Stimulated activated CD8-positive, alpha-beta memory T cell treated with anti-CD3 and anti-CD28 coated beads, Interleukin-15, amount 100 ng/mL, for 1 hour (primary cell): ENCODE data around the gene TSR1.

ENCODE experiments used
- DNase-seq: peaks from one replicate; pipeline ENCODE4 v3.0.0-alpha.2; 2020; ENCODE audit warnings: low read depth

TSR1 gene

GRCh38 chr17:2336215-2336851 lies at the start of gene TSR1:
Gene TSR1, minus strand, starts transcription at chr17:2336457. Its CDS starts 30 bp downstream, at chr17:2336427.
- DNase-seq = peak; percentile 72

DNA sequence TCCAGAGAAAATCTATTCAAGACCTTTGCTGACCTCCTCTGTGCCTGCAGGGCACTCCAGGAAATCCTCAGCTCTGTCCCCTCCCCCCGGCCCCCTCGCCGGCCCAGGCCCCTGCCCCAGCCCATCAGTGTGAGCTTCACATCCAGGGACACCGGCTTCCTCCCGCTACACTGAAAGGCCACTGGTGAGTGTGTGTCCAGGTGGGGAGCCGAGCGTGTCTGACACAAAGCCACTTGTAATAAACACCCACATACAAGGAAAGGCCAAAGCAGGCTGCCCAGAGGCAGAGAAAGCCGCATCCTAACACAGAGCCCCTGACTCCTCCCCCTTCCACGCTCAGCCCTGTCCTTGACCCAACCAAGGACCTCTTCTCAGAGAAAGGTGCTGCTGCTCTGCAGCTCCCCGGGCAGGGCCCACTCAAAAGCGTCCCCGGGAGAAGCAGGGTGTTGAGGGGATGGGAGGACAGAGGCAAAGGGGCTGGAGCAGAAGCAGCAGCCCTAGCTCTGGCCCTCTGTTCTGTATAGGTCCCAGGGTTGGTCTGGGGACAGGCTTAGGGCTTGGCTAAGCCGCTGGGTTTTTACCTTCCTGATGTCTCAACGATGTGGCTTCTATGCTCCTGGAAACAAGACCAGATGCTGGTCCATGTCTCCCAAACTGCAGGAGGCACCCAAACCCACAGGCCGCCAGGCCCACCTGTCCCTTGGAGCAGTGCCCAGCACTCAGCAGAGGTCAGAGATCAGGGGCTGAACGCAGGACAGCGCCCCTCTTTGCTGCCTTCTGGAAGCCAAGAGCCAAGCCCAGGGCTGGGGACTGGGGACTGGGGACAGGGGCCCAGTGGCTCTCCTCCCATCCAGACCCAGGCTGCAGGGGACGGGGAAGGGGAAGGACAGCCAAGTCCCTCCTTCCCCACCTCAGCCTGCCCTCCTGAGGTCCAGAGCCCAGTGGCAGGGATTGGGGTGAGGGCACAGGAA lies 49.3 kb upstream of the TSR1 start:
- no peak for DNase-seq

DNA sequence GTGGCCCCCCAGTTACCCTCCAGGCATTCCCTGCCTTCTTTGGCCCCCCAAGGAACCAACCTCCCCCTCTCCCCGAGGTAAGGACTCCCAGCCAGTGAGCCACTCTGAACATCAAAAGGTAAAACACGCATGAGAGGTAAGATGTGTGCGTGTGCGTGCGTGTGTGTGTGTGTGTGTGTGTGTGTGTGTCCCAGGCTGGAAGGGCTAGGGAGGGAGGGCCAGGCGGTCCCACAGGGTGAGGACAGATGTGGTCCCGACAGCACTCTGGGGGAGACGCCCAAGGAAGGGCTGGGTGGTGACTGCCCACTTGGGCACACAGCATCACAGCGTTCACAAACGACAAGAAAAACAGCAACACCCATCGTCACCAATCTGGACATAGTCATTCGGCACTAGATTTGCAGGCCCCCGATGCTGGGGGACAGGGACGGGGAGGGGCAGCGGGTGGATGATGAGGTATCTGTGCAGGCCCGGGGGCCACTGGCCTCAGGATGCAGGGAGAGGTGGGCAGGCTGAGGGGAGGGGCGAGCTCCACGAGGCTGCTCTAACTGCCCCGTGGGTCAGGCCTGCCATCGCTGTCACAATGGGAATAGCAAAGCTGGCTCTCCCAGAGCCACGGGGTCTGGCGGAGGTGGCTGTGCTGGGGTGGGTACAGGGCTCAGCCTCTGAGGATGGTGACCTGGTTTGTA lies 48.3 kb upstream of the TSR1 start:
- no peak for DNase-seq

GRCh38 chr17:2383628-2384167 lies 47.4 kb upstream of the TSR1 start:
- DNase-seq = no peak

DNA sequence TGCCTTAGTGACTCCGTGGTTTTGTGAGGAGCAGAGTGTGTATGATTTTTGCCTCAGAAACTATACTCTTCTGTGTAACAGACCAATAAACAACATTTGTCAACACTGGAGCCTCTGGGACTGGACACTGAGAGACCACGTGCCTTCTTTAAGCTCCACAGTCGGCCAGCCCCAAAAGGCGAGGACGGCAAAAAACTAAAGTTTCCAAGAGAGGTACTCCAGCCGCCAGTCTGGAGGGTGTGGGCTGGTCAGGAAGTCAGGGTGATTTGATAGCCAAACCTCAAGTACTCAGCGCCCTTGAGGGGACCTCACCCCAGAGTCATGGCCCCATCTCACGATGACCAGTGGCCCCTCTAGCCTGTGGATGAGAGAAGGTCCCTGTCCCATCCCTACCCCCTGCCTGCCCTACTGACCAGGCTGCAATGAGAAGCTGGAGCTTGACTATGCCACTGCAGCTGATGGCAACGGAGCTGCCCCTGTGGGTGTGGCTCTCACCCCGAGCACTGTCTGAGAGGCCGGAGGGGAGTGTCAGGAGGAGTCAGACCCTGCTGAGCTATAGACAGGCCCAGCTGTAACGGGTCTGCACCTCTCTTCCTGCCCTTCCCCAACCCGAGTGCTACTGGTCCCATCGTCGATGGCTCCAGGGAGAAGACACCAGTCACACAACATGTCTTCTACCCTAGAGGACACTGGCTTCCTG lies 44.8 kb upstream of the TSR1 start:
- no peak for DNase-seq

DNA sequence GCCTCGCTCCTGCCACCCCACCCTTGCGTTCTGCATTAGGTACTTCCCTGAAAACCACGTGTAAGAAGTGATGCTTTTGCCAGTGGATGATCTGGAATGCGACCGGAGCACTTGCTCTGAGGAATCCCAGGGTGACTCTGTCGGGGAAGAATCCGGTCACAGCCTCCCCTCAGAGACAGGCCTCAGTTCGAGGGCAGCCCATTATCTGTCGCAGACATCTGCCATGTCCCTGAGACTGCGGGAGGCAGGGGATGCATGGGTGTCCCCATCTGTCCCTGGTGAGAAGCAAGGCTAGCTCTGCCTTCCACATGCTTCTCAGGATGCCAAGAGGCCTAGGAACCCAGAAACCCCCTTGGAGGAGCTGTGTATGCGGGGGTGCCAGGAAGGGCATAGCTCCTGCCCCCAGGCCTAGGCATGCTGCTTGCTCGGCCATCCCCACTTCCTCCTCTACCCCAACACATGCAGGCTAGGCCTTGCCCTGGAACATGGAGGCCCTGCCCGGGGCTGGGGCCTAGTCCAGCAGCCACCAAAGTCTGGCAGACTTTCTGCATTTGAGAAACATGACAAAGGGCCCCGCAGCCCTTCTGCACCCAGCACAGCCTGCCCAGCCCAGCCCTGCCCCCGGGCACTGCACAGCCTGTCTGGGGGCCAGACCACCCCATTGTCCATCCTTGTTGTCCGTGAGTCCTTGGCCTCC lies 44.1 kb upstream of the TSR1 start:
- DNase-seq = no peak

DNA sequence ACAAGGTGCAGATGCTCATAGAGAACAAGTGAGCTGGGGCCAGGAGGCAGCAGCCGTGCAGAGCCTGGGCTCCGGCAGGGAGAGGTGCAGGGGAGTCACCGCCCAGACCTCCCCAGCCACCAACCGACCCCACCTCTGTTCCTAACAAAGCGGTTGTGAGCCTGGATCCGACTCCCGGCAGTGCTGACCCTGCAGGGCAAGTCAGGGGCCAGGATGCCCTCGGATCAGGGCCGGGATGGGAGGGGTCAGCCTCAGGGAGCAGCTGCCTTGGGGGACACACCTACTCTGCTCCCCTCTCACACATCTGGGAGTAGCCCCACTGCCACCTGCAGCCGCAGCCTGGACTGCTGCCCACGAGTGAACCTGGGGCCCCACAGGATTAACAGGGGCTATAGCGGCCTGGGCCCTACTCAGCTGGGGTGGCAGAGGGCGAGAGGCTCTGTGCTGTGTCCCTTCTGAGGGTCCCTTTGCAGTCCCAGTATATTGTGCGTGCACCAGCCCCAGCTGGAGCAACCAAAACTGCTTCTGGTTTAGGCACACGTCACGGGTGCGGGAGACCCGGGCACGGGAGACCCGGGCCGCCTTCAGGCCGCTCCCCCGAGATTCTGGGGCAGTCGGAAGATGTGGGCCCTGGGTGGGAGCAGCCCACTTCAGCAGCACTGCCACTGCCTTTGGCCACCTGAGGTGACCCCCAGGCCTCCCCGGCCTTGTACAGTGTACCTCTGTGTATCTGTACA lies 43.4 kb upstream of the TSR1 start:
- no peak for DNase-seq

- DNase-seq = no peak
Observed at GRCh38 chr17:2378905-2379304, 42.6 kb upstream of the TSR1 start.

DNA sequence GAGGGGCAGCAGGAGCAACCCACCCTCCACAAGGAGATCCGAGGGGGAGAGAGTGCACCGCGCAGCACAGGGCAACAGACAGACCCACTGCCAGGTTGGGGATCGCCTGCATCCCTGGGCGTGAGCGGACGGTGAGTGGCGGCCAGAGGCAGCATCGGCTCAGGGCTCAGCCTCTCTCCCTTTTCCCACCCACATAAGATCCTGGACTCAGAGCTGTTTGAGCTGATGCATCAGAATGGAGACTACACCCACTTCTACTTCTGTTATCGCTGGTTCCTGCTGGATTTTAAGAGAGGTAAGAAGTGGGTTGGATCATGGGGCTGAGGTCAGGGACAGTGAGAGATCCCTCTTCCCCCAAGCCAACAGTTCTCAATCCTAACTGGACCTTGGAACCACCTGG lies 41.4 kb upstream of the TSR1 start:
- no peak for DNase-seq

DNA sequence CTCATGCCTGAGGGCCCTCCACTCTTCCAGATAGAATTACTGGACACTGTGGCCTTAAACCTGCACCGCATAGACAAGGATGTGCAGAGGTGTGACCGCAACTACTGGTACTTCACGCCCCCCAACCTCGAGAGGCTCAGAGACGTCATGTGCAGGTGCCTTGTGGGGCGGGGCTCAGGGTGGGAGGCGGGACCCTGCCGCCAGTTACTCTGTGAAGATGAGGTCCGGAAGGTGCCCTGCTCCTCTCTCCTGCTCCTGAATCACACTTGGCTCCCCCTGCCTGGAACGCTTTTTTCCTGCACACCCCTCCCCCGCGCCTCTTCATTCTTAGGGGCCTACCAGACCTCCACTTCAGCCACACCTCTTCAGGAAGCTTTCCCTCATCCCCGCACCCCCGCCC lies 39.9 kb upstream of the TSR1 start:
- no peak for DNase-seq

- DNase-seq = no peak
Observed at GRCh38 chr17:2375406-2375805, 39.1 kb upstream of the TSR1 start.

GRCh38 chr17:2374549-2375285 lies 38.5 kb upstream of the TSR1 start:
- no peak for DNase-seq

DNA sequence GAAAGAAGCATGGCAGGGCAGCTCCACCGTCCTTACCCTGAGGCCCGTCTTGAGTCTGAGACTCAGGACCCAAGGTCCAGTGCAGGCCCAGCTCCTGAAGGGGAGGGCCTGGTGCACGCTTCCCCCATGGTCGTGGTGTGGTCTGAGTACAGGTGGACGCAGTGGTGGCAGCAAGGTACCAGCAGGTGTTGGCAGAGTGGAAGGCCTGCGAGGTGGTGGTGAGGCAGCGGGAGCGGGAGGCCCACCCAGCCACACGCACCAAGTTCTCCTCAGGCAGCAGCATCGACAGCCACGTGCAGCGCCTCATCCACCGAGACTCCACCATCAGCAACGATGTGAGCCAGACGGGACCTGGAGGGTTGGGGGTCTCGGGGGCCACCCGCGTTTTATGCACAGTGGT lies 36.9 kb upstream of the TSR1 start:
- DNase-seq = no peak

DNA sequence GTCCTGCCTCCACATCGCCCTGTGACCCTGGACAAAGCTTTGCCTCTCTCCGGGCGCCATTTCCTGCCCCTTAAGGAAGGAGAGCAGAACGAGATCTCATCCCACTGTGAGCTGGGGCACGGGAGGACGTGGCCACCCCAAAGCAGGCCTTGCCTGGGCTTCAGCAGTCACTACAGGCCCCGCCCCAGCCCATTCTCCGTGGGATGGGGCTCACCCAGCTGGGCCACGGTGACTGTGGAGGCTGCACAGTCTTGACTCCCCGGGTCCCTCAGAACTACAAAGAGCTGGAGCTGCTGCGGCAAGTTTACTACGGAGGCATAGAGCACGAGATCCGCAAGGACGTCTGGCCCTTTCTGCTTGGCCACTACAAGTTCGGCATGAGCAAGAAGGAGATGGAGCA lies 36.4 kb upstream of the TSR1 start:
- DNase-seq = no peak

DNA sequence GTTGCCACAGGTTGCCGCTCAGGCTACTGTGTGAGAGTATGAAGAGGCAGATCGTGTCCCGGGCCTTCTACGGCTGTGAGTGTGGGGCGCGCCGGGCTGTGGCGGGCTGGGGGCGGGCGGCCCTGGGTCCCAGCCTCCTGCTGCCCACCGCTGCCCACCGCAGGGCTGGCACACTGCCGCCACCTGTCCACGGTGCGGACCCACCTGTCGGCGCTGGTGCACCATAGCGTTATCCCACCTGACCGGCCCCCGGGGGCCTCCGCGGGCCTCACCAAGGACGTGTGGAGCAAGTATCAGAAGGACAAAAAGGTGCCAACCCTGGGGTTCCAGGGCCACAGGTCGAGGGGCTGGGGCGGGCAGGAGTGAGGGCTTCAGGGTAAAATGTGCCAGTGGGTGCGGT lies 35.9 kb upstream of the TSR1 start:
- no peak for DNase-seq

DNA sequence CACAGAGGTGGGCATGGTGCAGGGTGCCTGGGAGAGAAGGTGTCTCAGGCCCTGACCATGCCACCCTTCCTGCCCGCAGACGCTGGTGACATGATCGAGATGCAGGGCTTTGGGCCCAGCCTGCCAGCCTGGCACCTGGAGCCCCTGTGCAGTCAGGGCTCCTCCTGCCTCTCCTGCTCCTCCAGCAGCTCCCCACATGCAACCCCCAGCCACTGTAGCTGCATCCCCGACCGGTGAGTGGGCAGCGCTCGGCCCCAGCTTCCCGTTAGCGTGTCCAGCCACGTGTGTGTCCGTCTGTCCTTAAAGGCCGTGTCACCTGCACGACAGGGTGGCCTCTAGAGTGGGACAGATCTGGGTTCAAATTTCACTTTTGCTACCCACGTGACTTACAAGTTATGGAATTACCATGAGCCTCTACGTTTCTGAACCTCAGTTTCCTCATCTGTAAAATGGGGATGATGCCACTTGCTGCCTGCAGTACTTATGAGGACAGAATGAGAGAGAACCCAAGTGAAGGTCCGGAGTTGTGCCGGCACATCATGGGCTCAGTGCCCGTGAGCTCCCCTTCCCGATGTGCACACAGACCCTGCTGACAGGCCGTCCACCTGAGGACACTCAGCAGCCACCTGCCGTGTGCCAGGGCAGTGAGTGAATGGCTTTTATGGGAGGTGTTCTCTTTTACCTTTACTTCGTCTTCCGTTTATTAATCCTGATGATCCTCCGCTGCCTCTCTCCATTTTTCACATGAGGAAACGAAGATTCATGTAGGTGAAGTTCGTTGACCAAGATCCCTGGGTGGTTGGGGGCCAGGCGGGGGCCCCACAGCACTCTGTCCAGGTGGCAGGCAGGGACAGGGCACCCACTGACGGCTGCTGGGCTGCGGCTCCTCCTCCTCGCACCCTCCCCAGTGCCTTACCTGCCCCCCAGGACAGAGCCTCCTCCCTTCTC lies 35.2 kb upstream of the TSR1 start:
- no peak for DNase-seq

DNA sequence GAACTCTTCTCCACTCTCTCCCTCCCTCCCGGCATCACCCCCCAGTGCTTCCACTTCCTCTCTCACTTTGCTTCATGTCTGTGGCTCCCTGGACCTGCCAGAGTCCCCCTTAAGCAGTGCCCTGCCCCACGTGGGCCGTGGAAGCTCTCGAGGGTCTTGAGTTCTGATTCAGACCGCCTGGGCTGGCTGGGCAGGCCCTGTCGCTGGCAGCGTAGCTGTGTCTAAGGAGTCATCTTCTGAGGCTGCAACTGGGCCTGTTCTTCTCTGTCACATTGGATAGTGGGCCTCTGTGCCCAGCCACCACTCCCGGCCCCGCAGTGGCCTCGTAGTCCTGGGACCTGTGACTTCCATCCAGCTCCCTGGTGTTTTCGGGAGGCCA lies 33.9 kb upstream of the TSR1 start:
- no peak for DNase-seq

DNA sequence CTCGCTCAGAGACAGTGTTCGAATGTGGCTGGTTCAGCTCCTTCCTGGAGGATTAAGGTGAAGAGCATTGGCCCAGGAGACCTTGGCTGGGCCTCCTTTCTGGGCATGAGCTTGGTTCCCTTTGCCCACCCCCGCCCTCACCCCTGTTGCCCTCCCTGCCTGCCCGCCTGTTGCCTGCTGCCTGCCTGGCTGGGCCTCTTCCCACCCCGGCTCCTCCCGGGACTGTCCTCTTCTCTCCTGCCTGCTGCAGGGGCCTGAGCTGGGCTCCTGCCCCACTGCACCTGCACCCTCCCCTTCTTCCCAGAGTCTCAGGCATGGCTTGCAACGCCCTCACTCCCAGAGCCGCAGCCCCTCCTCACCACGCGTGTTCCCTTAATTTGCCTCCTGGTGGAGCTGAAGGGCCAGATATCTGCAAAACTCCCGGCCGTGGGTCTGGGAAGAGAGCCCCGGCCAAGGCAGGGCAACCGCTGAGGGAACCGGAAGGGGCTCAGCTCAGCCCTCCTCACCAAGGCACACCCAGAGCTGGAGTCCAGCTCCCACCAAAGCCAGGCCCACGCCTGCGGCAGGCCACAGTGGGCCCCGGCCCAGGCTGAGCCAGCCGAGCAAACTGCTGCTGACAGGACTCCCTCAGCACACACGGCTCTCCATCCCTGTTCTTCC lies 33.4 kb upstream of the TSR1 start:
- DNase-seq = no peak
